ENCODE data around the gene RPTOR. TPM values are rescaled to one million over a fixed set of nuclear protein-coding genes. Genes with fewer than 3 reads are reported as not detected.

Gene RPTOR
- polyA plus RNA-seq, 1 donor from 2014 or later, result 8.0 TPM

DNA sequence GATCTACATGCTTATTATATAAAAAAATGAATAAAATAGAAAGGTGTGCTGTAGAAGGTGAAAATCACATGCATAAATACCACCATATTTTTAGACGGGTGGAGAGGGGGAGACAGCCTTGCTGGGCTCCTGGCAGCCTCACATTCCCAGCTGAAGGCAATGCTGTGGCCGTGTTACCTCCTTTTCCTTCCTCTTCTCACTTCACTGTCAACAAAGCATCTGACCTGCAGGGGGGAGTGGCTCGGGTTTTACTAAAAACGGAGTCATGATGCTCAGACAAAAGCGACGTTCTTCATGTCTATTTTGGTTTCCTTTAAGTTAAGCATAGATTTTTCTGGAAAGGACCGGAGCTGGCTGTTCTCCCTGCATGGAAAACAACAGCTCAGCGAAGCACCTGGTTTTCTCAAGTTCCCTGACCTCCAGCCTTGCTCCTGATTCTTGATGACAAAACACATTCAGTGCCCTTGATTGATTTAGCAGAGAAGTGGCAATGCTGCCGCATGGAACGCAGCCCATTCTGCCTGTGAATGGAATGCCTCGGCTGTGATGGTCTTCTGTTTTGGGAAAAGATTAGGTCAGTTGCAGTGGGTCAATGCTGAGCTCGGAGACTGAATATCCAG is 5.5 kb upstream of the RPTOR start:
- Histone ChIP-seq H3K9me2 (ENCODE audit: insufficient read depth, low read length) (no peaks in the 10 kb centered on the region), H3K27ac (ENCODE audit: low read length) (no peak overlapping the region), H3K27me3 (ENCODE audit: insufficient read depth, low read depth, low read length) (no peaks in the 10 kb centered on the region), H2AFZ (ENCODE audit: low read depth, low read length) (no peak overlapping the region), H4K20me1 (ENCODE audit: insufficient read depth) (no peaks in the 10 kb centered on the region), H3K9me3 (ENCODE audit: low read length) (no peaks in the 10 kb centered on the region), H3K79me2 (replicated peaks; ENCODE audit: insufficient read depth, low read length) (no peaks in the 10 kb centered on the region), H3K4me2 (ENCODE audit: low read length) (no peak overlapping the region), H3K36me3 (ENCODE audit: insufficient read depth, low read length) (no peaks in the 10 kb centered on the region), H3F3A (ENCODE audit: insufficient read depth, low read length, poor library complexity, severe bottlenecking) (no peaks in the 10 kb centered on the region), H3K9ac (ENCODE audit: low read length) (no peak overlapping the region), H3K4me3 (ENCODE audit: low read length) (no peak overlapping the region)
- TF ChIP-seq SMC3 (conservative IDR thresholded peaks at IDR 0.05; ENCODE audit: poor library complexity), result no peak
- no peak for TF ChIP-seq TAF1 (IDR thresholded peaks at IDR 0.05; ENCODE audit: low read depth)
- TF ChIP-seq RAD21 (conservative IDR thresholded peaks at IDR 0.05), result no peak
- TF ChIP-seq, protein P1, sequence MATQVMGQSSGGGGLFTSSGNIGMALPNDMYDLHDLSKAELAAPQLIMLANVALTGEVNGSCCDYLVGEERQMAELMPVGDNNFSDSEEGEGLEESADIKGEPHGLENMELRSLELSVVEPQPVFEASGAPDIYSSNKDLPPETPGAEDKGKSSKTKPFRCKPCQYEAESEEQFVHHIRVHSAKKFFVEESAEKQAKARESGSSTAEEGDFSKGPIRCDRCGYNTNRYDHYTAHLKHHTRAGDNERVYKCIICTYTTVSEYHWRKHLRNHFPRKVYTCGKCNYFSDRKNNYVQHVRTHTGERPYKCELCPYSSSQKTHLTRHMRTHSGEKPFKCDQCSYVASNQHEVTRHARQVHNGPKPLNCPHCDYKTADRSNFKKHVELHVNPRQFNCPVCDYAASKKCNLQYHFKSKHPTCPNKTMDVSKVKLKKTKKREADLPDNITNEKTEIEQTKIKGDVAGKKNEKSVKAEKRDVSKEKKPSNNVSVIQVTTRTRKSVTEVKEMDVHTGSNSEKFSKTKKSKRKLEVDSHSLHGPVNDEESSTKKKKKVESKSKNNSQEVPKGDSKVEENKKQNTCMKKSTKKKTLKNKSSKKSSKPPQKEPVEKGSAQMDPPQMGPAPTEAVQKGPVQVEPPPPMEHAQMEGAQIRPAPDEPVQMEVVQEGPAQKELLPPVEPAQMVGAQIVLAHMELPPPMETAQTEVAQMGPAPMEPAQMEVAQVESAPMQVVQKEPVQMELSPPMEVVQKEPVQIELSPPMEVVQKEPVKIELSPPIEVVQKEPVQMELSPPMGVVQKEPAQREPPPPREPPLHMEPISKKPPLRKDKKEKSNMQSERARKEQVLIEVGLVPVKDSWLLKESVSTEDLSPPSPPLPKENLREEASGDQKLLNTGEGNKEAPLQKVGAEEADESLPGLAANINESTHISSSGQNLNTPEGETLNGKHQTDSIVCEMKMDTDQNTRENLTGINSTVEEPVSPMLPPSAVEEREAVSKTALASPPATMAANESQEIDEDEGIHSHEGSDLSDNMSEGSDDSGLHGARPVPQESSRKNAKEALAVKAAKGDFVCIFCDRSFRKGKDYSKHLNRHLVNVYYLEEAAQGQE (IDR thresholded peaks at IDR 0.05; ENCODE audit: borderline replicate concordance), result no peak
- no peak for TF ChIP-seq EP300 (conservative IDR thresholded peaks at IDR 0.05; ENCODE audit: poor library complexity, severe bottlenecking)
- TF ChIP-seq EZH2 (IDR thresholded peaks at IDR 0.05; ENCODE audit: borderline replicate concordance, insufficient read depth, low read length, poor library complexity, severe bottlenecking), result no peak
- no peak for TF ChIP-seq POLR2AphosphoS5 (IDR thresholded peaks at IDR 0.05)
- TF ChIP-seq, protein P2, sequence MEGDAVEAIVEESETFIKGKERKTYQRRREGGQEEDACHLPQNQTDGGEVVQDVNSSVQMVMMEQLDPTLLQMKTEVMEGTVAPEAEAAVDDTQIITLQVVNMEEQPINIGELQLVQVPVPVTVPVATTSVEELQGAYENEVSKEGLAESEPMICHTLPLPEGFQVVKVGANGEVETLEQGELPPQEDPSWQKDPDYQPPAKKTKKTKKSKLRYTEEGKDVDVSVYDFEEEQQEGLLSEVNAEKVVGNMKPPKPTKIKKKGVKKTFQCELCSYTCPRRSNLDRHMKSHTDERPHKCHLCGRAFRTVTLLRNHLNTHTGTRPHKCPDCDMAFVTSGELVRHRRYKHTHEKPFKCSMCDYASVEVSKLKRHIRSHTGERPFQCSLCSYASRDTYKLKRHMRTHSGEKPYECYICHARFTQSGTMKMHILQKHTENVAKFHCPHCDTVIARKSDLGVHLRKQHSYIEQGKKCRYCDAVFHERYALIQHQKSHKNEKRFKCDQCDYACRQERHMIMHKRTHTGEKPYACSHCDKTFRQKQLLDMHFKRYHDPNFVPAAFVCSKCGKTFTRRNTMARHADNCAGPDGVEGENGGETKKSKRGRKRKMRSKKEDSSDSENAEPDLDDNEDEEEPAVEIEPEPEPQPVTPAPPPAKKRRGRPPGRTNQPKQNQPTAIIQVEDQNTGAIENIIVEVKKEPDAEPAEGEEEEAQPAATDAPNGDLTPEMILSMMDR (IDR thresholded peaks at IDR 0.05; ENCODE audit: poor library complexity, severe bottlenecking), result no peak
- no peak for TF ChIP-seq MXI1 (conservative IDR thresholded peaks at IDR 0.05; ENCODE audit: poor library complexity, severe bottlenecking)

DNA sequence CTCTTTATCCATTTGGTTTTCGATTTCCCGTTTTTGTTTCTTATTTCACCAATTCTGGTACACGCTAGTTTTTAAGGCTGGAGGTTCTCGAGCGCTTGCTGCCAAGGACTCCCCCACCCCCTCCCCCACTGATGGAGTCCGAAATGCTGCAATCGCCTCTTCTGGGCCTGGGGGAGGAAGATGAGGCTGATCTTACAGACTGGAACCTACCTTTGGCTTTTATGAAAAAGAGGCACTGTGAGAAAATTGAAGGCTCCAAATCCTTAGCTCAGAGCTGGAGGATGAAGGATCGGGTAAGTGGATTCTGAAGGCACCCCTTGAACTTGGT is 825 bp downstream of the RPTOR start:
- no peak for TF ChIP-seq POLR2AphosphoS5 (IDR thresholded peaks at IDR 0.05)
- TF ChIP-seq RAD21 (conservative IDR thresholded peaks at IDR 0.05), result no peak
- TF ChIP-seq EZH2 (IDR thresholded peaks at IDR 0.05; ENCODE audit: borderline replicate concordance, insufficient read depth, low read length, poor library complexity, severe bottlenecking), result no peak
- no peak for TF ChIP-seq MXI1 (conservative IDR thresholded peaks at IDR 0.05; ENCODE audit: poor library complexity, severe bottlenecking)
- no peak for TF ChIP-seq SMC3 (conservative IDR thresholded peaks at IDR 0.05; ENCODE audit: poor library complexity)
- no peak for TF ChIP-seq EP300 (conservative IDR thresholded peaks at IDR 0.05; ENCODE audit: poor library complexity, severe bottlenecking)
- TF ChIP-seq TAF1 (IDR thresholded peaks at IDR 0.05; ENCODE audit: low read depth), result no peak
- no peaks in the 10 kb centered on the region for H3K9me2 ChIP-seq (ENCODE audit: insufficient read depth, low read length)
- peak overlapping the region; percentile 88 for H3K4me2 ChIP-seq (ENCODE audit: low read length)
- no peaks in the 10 kb centered on the region for H3K9me3 ChIP-seq (ENCODE audit: low read length)
- H3K27me3 ChIP-seq (ENCODE audit: insufficient read depth, low read depth, low read length), result no peaks in the 10 kb centered on the region
- H3K9ac ChIP-seq (ENCODE audit: low read length), result peak overlapping the region; percentile 88
- peaks cover 39% of the 10 kb centered on the region for H3K79me2 ChIP-seq (replicated peaks; ENCODE audit: insufficient read depth, low read length)
- peak overlapping the region; percentile 87 for H3K4me3 ChIP-seq (ENCODE audit: low read length)
- no peaks in the 10 kb centered on the region for H3K36me3 ChIP-seq (ENCODE audit: insufficient read depth, low read length)
- H3F3A ChIP-seq (ENCODE audit: insufficient read depth, low read length, poor library complexity, severe bottlenecking), result no peaks in the 10 kb centered on the region
- H2AFZ ChIP-seq (ENCODE audit: low read depth, low read length), result peak overlapping the region; percentile 90
- no peak overlapping the region for H3K27ac ChIP-seq (ENCODE audit: low read length)
- H4K20me1 ChIP-seq (ENCODE audit: insufficient read depth), result no peaks in the 10 kb centered on the region
